HEK293 (cell line): ENCODE measurements around the gene ABTB2.

ENCODE experiments used
- CTCF ChIA-PET: fragments of 350-600 bp; formaldehyde crosslinking; extraction: SDS; loops from one replicate; lab custom pipeline; 2021; ENCODE audit warnings: antibody characterized with exemption; lab: Yijun Ruan, JAX
- POLR2A ChIA-PET: fragments of 300-600 bp; formaldehyde crosslinking; extraction: SDS; loops from one replicate; lab custom pipeline; 2020; ENCODE audit warnings: antibody characterized with exemption, inconsistent platforms; lab: Yijun Ruan, JAX
- H3K27ac ChIP-seq: fragments of 200-500 bp; sonication (Bioruptor generic); 2 replicates; pipeline ENCODE4 v1.5.1; 2014; ENCODE audit warnings: low read depth, low read length, control low read depth, inconsistent platforms; ENCODE audit errors: extremely low read depth
- H3K36me3 ChIP-seq, 2 experiments: fragments of 200-500 bp in 1 of 2; sonication (Bioruptor generic) in 1 of 2; 1 replicate in 1 of 2; 2 replicates in 1 of 2; pipeline ENCODE4 v1.5.1; 2014 to 2017; ENCODE audit warnings: inconsistent platforms in 2 of 2, low read length in 2 of 2; ENCODE audit not compliant: control insufficient read depth in 2 of 2, insufficient read depth in 1 of 2
- H3K4me1 ChIP-seq: fragments of 200-500 bp; sonication (Bioruptor generic); 2 replicates; pipeline ENCODE4 v1.5.1; 2014; ENCODE audit warnings: mild to moderate bottlenecking, low read length, inconsistent platforms; ENCODE audit not compliant: control insufficient read depth, insufficient read depth
- H3K4me3 ChIP-seq: 2 replicates; pipeline ENCODE4 v1.5.1; 2011; ENCODE audit warnings: low read depth, mild to moderate bottlenecking, control low read depth, low read length, moderate library complexity
- H3K9me3 ChIP-seq: fragments of 200-500 bp; sonication (Bioruptor generic); 2 replicates; pipeline ENCODE4 v1.5.1; 2014; ENCODE audit warnings: low read depth, low read length, inconsistent platforms; ENCODE audit not compliant: control insufficient read depth, insufficient read depth
- GLIS1 ChIP-seq: fragments of 450-650 bp; formaldehyde crosslinking; IDR thresholded peaks from 2 replicates; pipeline ENCODE4 v1.5.1; 2016; ENCODE audit warnings: missing biosample characterization, missing genetic modification characterization
- PRDM1 ChIP-seq: fragments of 450-650 bp; formaldehyde crosslinking; IDR thresholded peaks from 2 replicates; pipeline ENCODE4; 2016; ENCODE audit warnings: missing biosample characterization, missing genetic modification characterization
- SCRT1 ChIP-seq: fragments of 450-650 bp; formaldehyde crosslinking; IDR thresholded peaks from 2 replicates; pipeline ENCODE4 v1.5.1; 2016; ENCODE audit warnings: missing biosample characterization, missing genetic modification characterization, borderline replicate concordance
- SCRT2 ChIP-seq: fragments of 450-650 bp; formaldehyde crosslinking; IDR thresholded peaks from 2 replicates; pipeline ENCODE4 v1.5.1; 2016; ENCODE audit warnings: missing biosample characterization, missing genetic modification characterization
- ZBTB6 ChIP-seq: fragments of 450-650 bp; formaldehyde crosslinking; IDR thresholded peaks from 2 replicates; pipeline ENCODE4 v1.5.1; 2017; ENCODE audit warnings: missing biosample characterization, missing genetic modification characterization
- ZFP41 ChIP-seq: fragments of 450-650 bp; formaldehyde crosslinking; IDR thresholded peaks from 2 replicates; pipeline ENCODE4 v1.5.1; 2016; ENCODE audit warnings: missing biosample characterization, missing genetic modification characterization, borderline replicate concordance
- ZNF423 ChIP-seq: fragments of 450-650 bp; formaldehyde crosslinking; IDR thresholded peaks from 2 replicates; pipeline ENCODE4 v1.5.1; 2016; ENCODE audit warnings: missing biosample characterization, missing genetic modification characterization
- ZNF48 ChIP-seq: fragments of 450-650 bp; formaldehyde crosslinking; IDR thresholded peaks from 2 replicates; pipeline ENCODE4 v1.5.1; 2016; ENCODE audit warnings: missing biosample characterization, missing genetic modification characterization
- ZNF544 ChIP-seq: fragments of 450-650 bp; formaldehyde crosslinking; IDR thresholded peaks from 2 replicates; pipeline ENCODE4 v1.5.0; 2017; ENCODE audit warnings: missing biosample characterization, missing genetic modification characterization
- ZNF629 ChIP-seq: fragments of 450-650 bp; formaldehyde crosslinking; IDR thresholded peaks from 2 replicates; pipeline ENCODE4 v1.5.1; 2017; ENCODE audit warnings: missing biosample characterization, missing genetic modification characterization
- ZNF707 ChIP-seq: fragments of 450-650 bp; formaldehyde crosslinking; IDR thresholded peaks from 2 replicates; pipeline ENCODE4 v1.5.1; 2016; ENCODE audit warnings: missing biosample characterization, missing genetic modification characterization
- ZNF792 ChIP-seq: fragments of 450-650 bp; formaldehyde crosslinking; IDR thresholded peaks from 2 replicates; pipeline ENCODE4 v1.5.1; 2016; ENCODE audit warnings: missing biosample characterization, missing genetic modification characterization
- TF ChIP-seq, protein P1 (sequence below): fragments of 450-650 bp; formaldehyde crosslinking; IDR thresholded peaks from 2 replicates; pipeline ENCODE4 v1.5.1; 2017; ENCODE audit warnings: missing biosample characterization, missing genetic modification characterization

Gene ABTB2

DNA sequence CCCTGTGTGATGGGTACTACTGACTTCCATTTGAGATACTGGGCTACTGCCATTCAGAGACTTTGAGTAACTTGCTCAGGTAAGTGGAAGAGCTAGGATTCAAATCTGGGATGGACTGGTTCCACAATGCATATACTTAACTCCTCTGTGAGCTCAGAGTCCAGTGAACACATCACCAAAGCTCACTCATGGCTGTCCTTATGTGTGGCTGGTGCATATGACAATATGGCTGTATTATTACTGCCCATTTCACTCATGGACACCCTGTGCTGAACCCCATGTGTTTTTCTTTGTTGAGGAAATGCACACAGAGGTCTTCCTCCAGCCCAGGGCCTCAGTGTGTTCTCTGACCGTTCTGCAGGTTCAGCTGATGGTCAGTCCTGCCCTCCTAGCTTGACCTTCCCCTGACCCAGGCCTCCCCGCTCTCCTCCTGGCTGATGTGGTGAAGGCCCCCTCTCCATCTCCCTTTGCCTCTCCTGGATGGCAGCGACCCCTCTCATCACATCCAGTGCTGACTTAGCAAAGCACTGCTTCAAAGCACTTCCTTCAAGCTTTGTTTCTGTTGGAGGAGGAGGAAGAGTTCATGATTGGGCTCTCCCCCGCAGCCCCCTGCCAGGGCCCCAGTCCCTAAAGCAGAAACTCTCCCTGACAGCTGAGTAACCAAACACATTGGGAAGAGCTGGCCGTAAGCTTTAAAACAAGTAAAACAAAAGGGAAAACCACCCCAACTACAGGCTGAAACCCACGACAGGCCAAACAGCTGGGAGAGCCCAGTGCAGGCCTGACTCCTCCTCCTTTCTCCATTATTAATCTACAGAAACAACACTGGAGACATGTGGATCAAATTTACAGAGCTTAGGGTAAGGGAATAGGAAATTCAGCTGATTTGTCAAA is 151.2 kb downstream of the ABTB2 start:
- H3K4me3 ChIP-seq: no peak overlapping the region
- CTCF ChIA-PET: interaction anchor here (0.6 to 2.2 kb wide), 2 partner anchors 33 to 82 kb away, joined by 3 to 10 read pairs; no protein-coding TSS in a partner anchor
- H3K27ac ChIP-seq: no peak overlapping the region
- no peaks in the 10 kb centered on the region for H3K9me3 ChIP-seq
- no peaks in the 10 kb centered on the region for H3K4me1 ChIP-seq
- TF ChIP-seq ZFP41 (no peak), ZNF423 (tag by site-specific recombination) (no peak)
- TF ChIP-seq, all 188 proteins: peak for 0
- H3K36me3 ChIP-seq: no peaks in the 10 kb centered on the region
- POLR2A ChIA-PET: no interaction called here

- H3K27ac ChIP-seq: no peak overlapping the region
- peaks cover 2% of the 10 kb centered on the region; the same call in 1 of the 2 replicates for H3K4me1 ChIP-seq
- H3K9me3 ChIP-seq: no peaks in the 10 kb centered on the region
- CTCF ChIA-PET: interaction anchor here (0.7 kb wide), 1 partner anchor 134 kb away, joined by 3 read pairs; no protein-coding TSS in a partner anchor
- no peak overlapping the region for H3K4me3 ChIP-seq
- peak; percentile 58; the same call in 1 of the 2 replicates for TF ChIP-seq SCRT1
- TF ChIP-seq ZNF707 (tag by site-specific recombination): no peak
- peak; percentile 82 for TF ChIP-seq SCRT2
- TF ChIP-seq, protein P1, sequence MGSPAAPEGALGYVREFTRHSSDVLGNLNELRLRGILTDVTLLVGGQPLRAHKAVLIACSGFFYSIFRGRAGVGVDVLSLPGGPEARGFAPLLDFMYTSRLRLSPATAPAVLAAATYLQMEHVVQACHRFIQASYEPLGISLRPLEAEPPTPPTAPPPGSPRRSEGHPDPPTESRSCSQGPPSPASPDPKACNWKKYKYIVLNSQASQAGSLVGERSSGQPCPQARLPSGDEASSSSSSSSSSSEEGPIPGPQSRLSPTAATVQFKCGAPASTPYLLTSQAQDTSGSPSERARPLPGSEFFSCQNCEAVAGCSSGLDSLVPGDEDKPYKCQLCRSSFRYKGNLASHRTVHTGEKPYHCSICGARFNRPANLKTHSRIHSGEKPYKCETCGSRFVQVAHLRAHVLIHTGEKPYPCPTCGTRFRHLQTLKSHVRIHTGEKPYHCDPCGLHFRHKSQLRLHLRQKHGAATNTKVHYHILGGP (tag by site-specific recombination): 0 out of 2 replicates have a peak, but pooled peaks have one; percentile 35
- TF ChIP-seq PRDM1 (tag by site-specific recombination): peak; percentile 32; the same call in 1 of the 2 replicates
- TF ChIP-seq ZNF48: no peak
- TF ChIP-seq GLIS1 (tag by site-specific recombination): no peak
- no peak for TF ChIP-seq ZNF629 (tag by site-specific recombination)
- no peak for TF ChIP-seq ZNF792
- POLR2A ChIA-PET: no interaction called here
- H3K36me3 ChIP-seq: no peaks in the 10 kb centered on the region
These were observed 152.3 kb downstream of the ABTB2 start for GRCh38 chr11:34205326-34206035.

DNA sequence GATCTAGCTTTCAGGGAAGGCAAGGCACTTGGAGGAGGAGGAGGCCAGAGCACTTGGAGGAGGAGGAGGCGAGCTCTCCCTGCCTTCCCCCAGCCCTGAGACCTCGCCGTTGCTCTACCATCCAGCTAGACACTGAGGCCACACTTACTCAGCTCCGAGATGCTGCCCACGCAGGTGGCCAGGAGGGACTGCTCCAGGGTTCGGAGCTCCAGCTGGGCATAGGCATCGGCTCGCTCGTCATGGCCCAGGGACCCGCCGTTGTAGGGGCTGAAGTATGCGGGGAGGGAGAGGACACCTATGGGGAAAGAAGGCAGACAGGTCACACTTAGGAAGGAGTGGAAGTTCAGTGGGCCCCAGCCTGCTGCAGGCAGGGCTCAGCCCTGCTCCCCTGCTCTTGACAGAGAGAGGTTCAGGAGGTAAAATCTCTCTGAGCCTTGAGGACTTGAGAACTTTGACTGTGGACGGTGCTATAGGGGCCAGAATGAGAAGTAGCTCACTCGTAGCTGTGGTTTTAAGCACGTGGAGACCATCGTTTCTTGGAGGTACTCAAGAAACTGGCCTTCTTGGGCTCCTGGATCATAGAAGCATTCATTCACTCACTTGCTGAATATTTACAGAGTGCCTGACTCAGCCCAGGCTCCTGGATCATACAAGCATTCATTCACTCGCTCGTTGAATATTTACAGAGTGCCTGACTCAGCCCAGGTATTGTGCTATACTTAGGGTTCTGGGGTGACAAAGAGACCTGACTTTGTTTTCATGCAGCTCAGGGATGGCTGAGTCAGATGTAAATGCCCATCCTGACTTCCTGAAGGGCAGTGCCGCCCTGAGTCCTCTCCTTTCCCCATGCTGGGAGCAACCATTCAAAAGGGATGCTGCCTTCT is 153.2 kb downstream of the ABTB2 start:
- no peaks in the 10 kb centered on the region for H3K36me3 ChIP-seq
- CTCF ChIA-PET: interaction anchor here (0.7 kb wide), 1 partner anchor 133 kb away, joined by 3 read pairs; no protein-coding TSS in a partner anchor
- no peak overlapping the region for H3K27ac ChIP-seq
- peak; percentile 20; the same call in 1 of the 2 replicates for TF ChIP-seq ZBTB6
- TF ChIP-seq ZNF544 (tag by site-specific recombination): no peak
- peaks cover 8% of the 10 kb centered on the region; the same call in 1 of the 2 replicates for H3K4me1 ChIP-seq
- no peak overlapping the region for H3K4me3 ChIP-seq
- no peaks in the 10 kb centered on the region for H3K9me3 ChIP-seq
- POLR2A ChIA-PET: no interaction called here
